Fibroblast of villous mesenchyme (primary cell): ENCODE results near the gene KPRP. TPM values are rescaled to one million over a fixed set of nuclear protein-coding genes. Genes with fewer than 3 reads are reported as not detected.
A peak's percentile ranks its signal among the peaks of the same experiment; 100 is the strongest.

ENCODE experiments used
- DNase-seq: peaks from one replicate; pipeline ENCODE4 v3.0.0-alpha.2; 2010; ENCODE audit warnings: low read depth
- H3K4me3 ChIP-seq: 2 replicates; pipeline ENCODE4 v1.5.1; 2011; ENCODE audit warnings: low read depth, mild to moderate bottlenecking, low read length
- total RNA-seq: library from RNA; depleted of rRNA; stranded (reverse); fragments of >200 nt; gene quantifications from 2 replicates; pipeline ENCODE4 v1.2.3, GENCODE V29; 2012
- TF ChIP-seq, protein P1 (sequence below): IDR thresholded peaks from 2 replicates; pipeline ENCODE4 v1.5.1; 2012; ENCODE audit warnings: low read depth, mild to moderate bottlenecking, low read length; ENCODE audit not compliant: insufficient read depth

KPRP gene
- total RNA-seq, 1 donor = not detected

DNA sequence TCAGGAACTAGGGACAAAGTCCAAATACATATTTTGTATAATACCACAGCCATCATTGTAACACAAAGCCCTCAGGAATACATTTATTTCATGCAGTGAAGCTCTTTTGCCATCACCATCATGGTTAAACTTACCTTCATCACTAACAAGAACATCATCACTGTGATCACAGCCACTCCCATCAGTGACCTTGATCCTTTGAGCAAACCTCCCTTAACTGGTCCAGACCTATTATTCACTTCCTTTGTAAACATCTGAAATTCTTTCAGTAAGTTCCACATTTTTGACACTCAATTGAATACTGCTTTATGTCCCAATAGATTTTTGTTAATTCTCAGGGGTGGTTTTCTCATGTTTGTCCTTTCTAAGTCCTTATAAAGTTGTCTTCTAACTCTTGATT is 16.2 kb upstream of the KPRP start:
- TF ChIP-seq, protein P1, sequence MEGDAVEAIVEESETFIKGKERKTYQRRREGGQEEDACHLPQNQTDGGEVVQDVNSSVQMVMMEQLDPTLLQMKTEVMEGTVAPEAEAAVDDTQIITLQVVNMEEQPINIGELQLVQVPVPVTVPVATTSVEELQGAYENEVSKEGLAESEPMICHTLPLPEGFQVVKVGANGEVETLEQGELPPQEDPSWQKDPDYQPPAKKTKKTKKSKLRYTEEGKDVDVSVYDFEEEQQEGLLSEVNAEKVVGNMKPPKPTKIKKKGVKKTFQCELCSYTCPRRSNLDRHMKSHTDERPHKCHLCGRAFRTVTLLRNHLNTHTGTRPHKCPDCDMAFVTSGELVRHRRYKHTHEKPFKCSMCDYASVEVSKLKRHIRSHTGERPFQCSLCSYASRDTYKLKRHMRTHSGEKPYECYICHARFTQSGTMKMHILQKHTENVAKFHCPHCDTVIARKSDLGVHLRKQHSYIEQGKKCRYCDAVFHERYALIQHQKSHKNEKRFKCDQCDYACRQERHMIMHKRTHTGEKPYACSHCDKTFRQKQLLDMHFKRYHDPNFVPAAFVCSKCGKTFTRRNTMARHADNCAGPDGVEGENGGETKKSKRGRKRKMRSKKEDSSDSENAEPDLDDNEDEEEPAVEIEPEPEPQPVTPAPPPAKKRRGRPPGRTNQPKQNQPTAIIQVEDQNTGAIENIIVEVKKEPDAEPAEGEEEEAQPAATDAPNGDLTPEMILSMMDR = no peak
- no peak overlapping the region for H3K4me3 ChIP-seq
- no peak for DNase-seq

DNA sequence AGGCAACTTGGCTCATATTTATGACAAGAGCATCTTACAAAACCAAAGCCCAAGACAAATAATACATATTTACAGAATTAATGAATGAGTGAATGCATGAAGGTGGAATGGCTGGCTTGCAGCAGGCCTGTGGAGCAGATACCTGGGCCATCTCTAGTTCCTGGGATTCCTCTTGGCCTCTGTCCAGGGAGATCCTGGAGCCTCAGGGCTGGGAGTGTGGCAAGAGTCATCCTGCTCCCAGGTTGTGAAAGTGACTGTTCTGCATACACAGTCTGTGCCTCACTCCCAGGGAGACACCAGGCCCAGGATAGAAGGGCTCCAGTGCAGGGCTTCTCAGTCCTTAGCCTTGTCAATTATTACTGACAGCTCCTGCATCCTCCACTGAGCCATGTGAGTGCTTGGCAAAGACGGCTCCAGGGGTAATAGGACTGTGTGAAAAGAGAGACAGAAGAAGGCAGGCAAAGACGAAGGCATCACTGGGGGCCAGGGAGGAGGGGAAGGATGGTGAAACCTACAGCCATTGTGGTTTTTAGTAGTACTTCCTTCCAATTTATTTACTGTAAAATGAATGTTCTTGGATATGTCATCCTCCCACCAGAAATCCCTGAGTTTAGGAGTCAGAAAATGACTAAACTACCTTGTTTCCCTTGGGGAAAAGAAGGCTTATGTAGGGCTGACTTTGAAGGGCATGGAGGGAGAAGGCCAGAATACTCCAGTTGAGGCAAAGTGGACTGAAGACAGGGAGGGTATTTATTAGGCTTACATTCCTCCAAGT is 14.3 kb upstream of the KPRP start:
- DNase-seq = no peak
- no peak overlapping the region for H3K4me3 ChIP-seq
- TF ChIP-seq, protein P1 = no peak

DNA sequence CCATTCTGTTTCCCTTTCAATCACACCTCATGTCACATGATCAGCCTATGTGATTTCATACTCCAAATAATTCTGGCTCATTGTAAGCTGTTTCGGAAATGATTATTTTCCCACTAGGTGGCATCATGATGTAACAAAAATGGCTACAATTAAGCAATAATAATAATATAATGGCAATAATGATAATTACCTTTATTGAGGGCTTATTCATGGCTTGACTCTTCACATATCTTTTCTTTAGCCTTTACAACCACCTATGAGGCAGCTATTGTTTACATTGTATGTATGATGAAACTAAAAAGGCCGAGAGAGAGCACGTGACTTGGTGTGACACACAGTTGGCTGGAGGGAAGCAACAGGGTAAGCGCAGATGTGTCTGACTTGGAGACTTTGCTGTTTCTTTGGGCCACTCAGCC is 12.5 kb upstream of the KPRP start:
- TF ChIP-seq, protein P1 = no peak
- peak; percentile 2 for DNase-seq

DNA sequence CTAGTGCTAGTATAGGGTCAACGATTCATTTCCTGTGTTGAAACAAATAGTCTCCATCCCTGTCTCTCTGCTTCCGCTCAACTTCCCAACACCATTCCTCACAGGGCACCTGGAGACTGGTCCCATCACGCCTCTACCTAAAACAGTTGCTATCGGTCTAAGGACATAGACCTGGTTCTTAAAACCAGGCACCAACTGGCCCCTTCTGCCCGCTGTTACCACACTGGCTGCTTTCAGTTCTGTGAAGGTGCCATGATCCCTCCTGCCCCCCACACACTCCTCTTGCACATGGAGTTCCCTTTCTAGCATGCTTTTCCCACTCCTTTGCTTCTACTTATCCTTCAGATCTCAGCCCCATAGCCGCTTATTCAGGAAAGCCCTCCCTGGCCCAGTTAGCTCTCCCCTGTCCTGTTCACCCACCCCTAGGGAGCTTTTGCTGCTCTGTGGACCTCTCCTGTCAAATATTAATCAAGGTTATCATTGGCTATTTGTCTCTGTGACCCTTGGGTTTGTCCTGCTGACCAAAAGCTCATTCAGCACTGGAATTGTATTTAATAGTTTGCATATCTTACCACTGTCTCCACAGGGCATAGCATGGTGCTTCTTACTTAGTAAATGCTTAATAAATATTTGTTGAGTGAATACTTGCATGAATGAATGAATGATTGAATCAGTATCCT is 11.9 kb upstream of the KPRP start:
- TF ChIP-seq, protein P1 = no peak
- H3K4me3 ChIP-seq = no peak overlapping the region

More for the DNA sequence above, 12.5 kb upstream of the KPRP start:
- H3K4me3 ChIP-seq = no peak overlapping the region

DNA sequence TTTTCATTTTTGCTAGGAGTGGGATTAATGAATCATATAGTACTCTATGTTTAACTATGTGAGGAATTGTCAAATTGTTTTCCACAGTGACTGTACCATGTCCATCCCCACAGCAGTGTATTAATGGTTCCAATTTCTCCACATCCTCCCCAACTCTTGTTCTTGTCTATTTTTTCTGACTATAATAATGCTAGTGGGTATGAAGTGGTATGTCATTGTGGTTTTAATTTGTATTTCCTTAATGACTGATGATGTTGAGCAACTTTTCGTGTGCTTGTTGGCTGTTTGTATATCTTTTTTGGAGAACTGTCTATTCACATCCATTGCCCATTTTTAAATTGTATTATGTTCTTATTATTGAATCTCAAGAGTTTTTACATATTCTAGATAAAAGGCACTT is 10.0 kb upstream of the KPRP start:
- DNase-seq = no peak
- TF ChIP-seq, protein P1 = no peak
- no peak overlapping the region for H3K4me3 ChIP-seq

More for the DNA sequence above, 11.9 kb upstream of the KPRP start:
- DNase-seq = no peak

DNA sequence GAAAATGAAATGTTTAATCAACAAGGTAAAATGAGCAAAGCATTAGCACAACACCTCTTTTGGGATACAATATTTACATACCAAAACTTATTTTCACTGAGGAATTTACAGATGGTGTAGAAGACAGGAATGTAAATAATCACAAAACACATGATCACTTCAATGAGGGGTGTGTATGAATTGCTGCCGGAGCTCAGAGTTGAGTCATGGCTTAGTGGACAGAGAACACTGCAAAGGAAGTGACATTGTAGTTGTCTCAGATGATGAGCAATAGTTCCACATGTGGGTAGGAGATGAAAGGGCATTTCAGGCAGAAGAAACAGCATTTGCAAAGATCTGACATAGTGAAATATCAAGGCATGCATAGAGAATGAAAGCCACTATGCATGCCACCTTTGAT is 5.6 kb upstream of the KPRP start:
- TF ChIP-seq, protein P1 = no peak
- H3K4me3 ChIP-seq = no peak overlapping the region
- DNase-seq = peak; percentile 34

DNA sequence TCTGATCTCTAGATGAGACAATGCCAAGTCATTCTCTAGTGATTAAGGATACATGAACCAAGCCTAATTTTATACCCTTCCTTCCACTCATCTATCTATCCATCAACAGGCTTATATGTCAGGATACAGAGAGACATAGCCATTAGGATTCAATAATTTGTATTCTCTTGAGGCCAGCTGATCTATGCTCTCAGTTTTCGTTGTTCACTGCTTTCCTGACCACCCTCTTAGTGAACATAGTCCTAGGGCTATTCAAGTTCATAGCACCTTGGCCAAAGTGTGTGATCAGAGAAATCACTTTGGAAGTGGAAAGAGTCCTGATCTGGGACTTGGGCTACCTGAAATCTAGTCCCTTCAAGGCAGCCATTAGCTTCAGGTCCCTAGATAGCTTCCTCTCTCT is 4.2 kb upstream of the KPRP start:
- TF ChIP-seq, protein P1 = no peak
- no peak overlapping the region for H3K4me3 ChIP-seq
- no peak for DNase-seq
